Left lung (tissue), 10 donors: ENCODE measurements around the gene DCAF11. TPM values are rescaled to one million over a fixed set of nuclear protein-coding genes. Genes with fewer than 3 reads are reported as not detected.

Experiments used
- ATAC-seq: fragments of 200-7000 bp; cut with Tn5 transposase; one replicate; pipeline ENCODE4 v1.9.1; 2020; ENCODE audit warnings: moderate library complexity
- DNase-seq, 4 donors: peaks; one replicate each; pipeline ENCODE4 v3.0.0-alpha.2; 2013 to 2020
- H3K27ac ChIP-seq, 2 donors: fragments of 200-600 bp; sonication (generic) in 1 of 2; one replicate each; pipeline versions ENCODE4 v1.5.0 to v1.8.0; 2020 to 2021
- H3K27me3 ChIP-seq, 2 donors: fragments of 200-600 bp; sonication (generic) in 1 of 2; one replicate each; pipeline versions ENCODE4 v1.5.0 to v1.8.0; 2020 to 2021
- H3K36me3 ChIP-seq, 2 donors: fragments of 200-600 bp; sonication (generic) in 1 of 2; one replicate each; pipeline versions ENCODE4 v1.5.0 to v1.8.0; 2020 to 2021
- H3K4me1 ChIP-seq, 2 donors: fragments of 200-600 bp; one replicate each; pipeline ENCODE4 v1.8.0; 2021
- H3K4me3 ChIP-seq, 2 donors: fragments of 200-600 bp; sonication (generic) in 1 of 2; one replicate each; pipeline versions ENCODE4 v1.5.0 to v1.8.0; 2020 to 2021; ENCODE audit warnings: mild to moderate bottlenecking in 1 of 2
- H3K9me3 ChIP-seq, 2 donors: fragments of 200-600 bp; sonication (generic) in 1 of 2; one replicate each; pipeline versions ENCODE4 v1.5.0 to v1.8.0; 2020 to 2021
- CTCF ChIP-seq, 2 donors: fragments of 200-600 bp; sonication (generic) in 1 of 2; IDR thresholded peaks; one replicate each; pipeline versions ENCODE4 v1.5.0 to v1.8.0; 2021; ENCODE audit warnings: antibody characterized with exemption in 2 of 2
- intact Hi-C, 2 donors: fragments of 100-400 bp; cut with DNase I; formaldehyde crosslinking; loops; one replicate each; pipeline versions ENCODE4 v1.11.2 to v1.14.2; 2022
- polyA plus RNA-seq, 6 donors: library from polyadenylated mRNA; unstranded; fragments of 120-200 nt; gene quantifications; one replicate each; pipeline ENCODE4 v1.2.1, GENCODE V29; 2013; ENCODE audit not compliant: insufficient read length in 6 of 6
- total RNA-seq, 2 donors: library from RNA; stranded (reverse); fragmentation: NEBNext Ultra II Directional; extraction: Animal tissue kit (Norgen Biotek cat#: 25700); gene quantifications; one replicate each; pipeline ENCODE4 v1.2.1, GENCODE V29; 2021
- donor health status: DM: no; HTN: yes; CAD: no.
- donor health status: DM: no; HTN: no; CAD: no.

The DCAF11 gene
- total and polyA plus RNA-seq, 8 donors = 56.4 to 76.3 (median 65.1) TPM

- no peak for ATAC-seq
- Histone ChIP-seq H3K36me3 (peaks cover 0 to under 1% of the 10 kb centered on the region in 2 donors), H3K27me3 (no peaks in the 10 kb centered on the region), H3K4me1 (no peaks in the 10 kb centered on the region), H3K9me3 (no peaks in the 10 kb centered on the region), H3K27ac (no peak overlapping the region), H3K4me3 (no peak overlapping the region)
- no peak for TF ChIP-seq CTCF (IDR thresholded peaks at IDR 0.05)
- no peak for DNase-seq
- intact Hi-C loops = no loop called here
Measured at GRCh38 chr14:24129410-24129998, 14.9 kb downstream of the DCAF11 start.

GRCh38 chr14:24130380-24130716, 15.8 kb downstream of the DCAF11 start, which contains the start of gene FITM1:
TSS of gene FITM1 (plus strand) at chr14:24130659. CDS start at chr14:24131564, 905 bp downstream.
- no peak within 1 kb of the TSS for H3K27ac ChIP-seq
- ATAC-seq = no peak
- no peak within 1 kb of the TSS for H3K4me3 ChIP-seq

GRCh38 chr14:24130717-24131548, 16.4 kb downstream of the DCAF11 start:
- Histone ChIP-seq H3K27ac (no peak overlapping the region), H3K9me3 (no peaks in the 10 kb centered on the region), H3K4me3 (no peak overlapping the region), H3K27me3 (no peaks in the 10 kb centered on the region), H3K36me3 (no peaks in the 10 kb centered on the region), H3K4me1 (peaks cover 0 to 6% of the 10 kb centered on the region in 2 donors)
- ATAC-seq (no peak), DNase-seq (peak in 2 of 4 donors; percentile 44 to 47)
- intact Hi-C loops = no loop called here
- TF ChIP-seq CTCF (IDR thresholded peaks at IDR 0.05) = no peak

More at GRCh38 chr14:24130380-24130716, 15.8 kb downstream of the DCAF11 start, which contains the start of gene FITM1:
- TF ChIP-seq CTCF (IDR thresholded peaks at IDR 0.05) = no peak
- intact Hi-C loops = no loop called here
- DNase-seq = no peak
- Histone ChIP-seq H3K4me1 (peaks cover 0 to 4% of the 10 kb centered on the region in 2 donors), H3K9me3 (no peaks in the 10 kb centered on the region), H3K27me3 (no peaks in the 10 kb centered on the region), H3K36me3 (no peaks in the 10 kb centered on the region)

DNA sequence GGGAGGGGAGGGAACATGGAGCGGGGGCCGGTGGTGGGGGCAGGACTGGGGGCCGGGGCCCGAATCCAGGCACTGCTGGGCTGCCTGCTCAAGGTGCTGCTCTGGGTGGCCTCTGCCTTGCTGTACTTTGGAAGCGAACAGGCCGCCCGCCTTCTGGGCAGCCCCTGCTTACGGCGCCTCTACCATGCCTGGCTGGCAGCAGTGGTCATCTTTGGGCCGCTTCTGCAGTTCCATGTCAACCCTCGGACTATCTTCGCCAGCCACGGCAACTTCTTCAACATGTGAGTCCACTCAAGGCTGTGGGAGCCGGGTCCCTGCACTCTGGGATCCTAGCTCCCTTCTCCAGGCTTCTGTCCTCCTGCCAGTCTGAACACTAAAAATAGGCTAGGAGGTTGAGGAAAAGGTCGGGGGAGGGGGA, 17.0 kb downstream of the DCAF11 start:
- no peak for TF ChIP-seq CTCF (IDR thresholded peaks at IDR 0.05)
- H3K36me3 ChIP-seq = no peaks in the 10 kb centered on the region
- intact Hi-C loops = no loop called here
- no peaks in the 10 kb centered on the region for H3K27me3 ChIP-seq
- ATAC-seq = no peak
- H3K9me3 ChIP-seq = no peaks in the 10 kb centered on the region
- H3K4me3 ChIP-seq = no peak overlapping the region
- H3K27ac ChIP-seq = no peak overlapping the region
- DNase-seq = no peak
- H3K4me1 ChIP-seq = peaks cover 0 to 8% of the 10 kb centered on the region in 2 donors

DNA sequence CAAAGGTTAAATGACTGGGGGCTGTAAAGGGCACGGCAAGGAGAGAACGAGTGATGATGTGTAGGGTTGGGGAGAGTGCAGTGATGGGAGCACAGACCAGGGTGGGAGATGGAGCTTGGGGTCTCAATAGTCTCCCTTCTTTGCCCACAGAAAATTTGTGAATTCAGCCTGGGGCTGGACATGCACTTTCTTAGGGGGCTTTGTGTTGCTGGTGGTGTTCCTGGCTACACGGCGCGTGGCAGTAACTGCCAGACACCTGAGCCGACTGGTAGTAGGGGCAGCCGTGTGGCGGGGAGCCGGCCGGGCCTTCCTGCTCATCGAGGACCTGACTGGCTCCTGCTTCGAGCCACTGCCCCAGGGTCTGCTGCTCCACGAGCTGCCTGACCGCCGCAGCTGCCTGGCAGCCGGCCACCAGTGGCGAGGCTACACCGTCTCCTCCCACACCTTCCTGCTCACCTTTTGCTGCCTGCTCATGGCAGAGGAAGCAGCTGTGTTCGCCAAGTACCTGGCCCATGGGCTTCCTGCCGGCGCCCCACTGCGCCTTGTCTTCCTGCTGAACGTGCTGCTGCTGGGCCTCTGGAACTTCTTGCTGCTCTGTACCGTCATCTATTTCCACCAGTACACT, 17.6 kb downstream of the DCAF11 start:
- ATAC-seq = no peak
- H3K9me3 ChIP-seq = no peaks in the 10 kb centered on the region
- H3K4me3 ChIP-seq = no peak overlapping the region
- H3K36me3 ChIP-seq = no peaks in the 10 kb centered on the region
- H3K27ac ChIP-seq = peak overlapping the region in 1 of 2 donors; percentile 13
- H3K4me1 ChIP-seq = peaks cover 5 to 14% of the 10 kb centered on the region in 2 donors
- intact Hi-C loops = no loop called here
- H3K27me3 ChIP-seq = no peaks in the 10 kb centered on the region
- DNase-seq = no peak
- no peak for TF ChIP-seq CTCF (IDR thresholded peaks at IDR 0.05)
